GM12865 (cell line): ENCODE data around the gene PRKAR2A.
"Not testable (repeated sequence)": the region's sequence is repeated elsewhere in the genome, so short reads cannot be mapped to it uniquely, and the experiment has no call there.

ENCODE experiments used
- DNase-seq: peaks from one replicate; pipeline ENCODE4 v3.0.0; 2010; ENCODE audit warnings: low read depth
- H3K4me3 ChIP-seq: 2 replicates; pipeline ENCODE4 v1.5.1; 2011; ENCODE audit warnings: mild to moderate bottlenecking, low read depth, low read length, control low read depth
- CTCF ChIP-seq: IDR thresholded peaks from 2 replicates; pipeline ENCODE4 v1.5.1; 2011; ENCODE audit warnings: low read length, control low read depth, low read depth, inconsistent platforms; ENCODE audit not compliant: insufficient read depth; ENCODE audit errors: missing control alignments

PRKAR2A gene

GRCh38 chr3:48739955-48740823 lies 107.5 kb downstream of the PRKAR2A start:
- TF ChIP-seq CTCF = peak; percentile 91
- no peak overlapping the region for H3K4me3 ChIP-seq
- DNase-seq = peak; percentile 79

- no peak for TF ChIP-seq CTCF
- H3K4me3 ChIP-seq = no peak overlapping the region
- DNase-seq = no peak
These were observed 108.1 kb downstream of the PRKAR2A start for GRCh38 chr3:48739617-48739954.

DNA sequence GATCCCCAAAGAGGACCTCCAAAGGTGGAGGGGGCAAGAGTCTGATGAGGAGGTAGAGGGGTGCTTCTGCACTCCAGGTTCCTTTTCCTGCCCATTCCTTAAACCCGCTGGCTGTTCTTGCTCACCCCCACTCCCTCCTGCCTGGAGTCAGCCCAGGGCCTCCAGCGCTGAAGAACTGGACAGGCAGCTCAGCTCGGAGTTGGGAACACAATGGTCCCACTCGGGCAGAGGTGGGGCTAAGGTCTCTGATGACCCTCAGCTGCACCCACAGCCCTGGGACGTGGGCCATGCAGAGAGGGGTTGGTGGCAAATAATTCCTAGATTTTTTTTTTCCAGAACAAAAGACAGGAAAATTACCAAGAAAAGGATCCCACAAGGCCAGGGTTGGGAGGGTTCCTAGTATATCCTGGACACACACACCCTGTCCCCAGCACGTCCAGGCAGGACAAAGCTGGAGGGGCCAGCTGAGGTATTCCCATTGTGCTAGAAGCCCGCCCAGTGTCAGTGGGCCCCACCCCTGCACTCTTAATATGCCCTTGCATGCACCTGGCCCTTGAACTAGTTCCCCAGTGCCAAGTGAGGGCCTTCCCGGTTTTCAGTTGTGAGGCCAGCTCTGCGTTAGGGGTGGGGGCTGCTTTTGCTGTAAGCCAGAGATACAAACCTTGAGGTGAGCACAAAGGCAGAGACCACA lies 108.6 kb downstream of the PRKAR2A start:
- no peak for TF ChIP-seq CTCF
- H3K4me3 ChIP-seq = no peak overlapping the region
- no peak for DNase-seq

GRCh38 chr3:48738144-48738536 lies 109.5 kb downstream of the PRKAR2A start:
- no peak for DNase-seq
- H3K4me3 ChIP-seq = no peak overlapping the region
- TF ChIP-seq CTCF = no peak

DNA sequence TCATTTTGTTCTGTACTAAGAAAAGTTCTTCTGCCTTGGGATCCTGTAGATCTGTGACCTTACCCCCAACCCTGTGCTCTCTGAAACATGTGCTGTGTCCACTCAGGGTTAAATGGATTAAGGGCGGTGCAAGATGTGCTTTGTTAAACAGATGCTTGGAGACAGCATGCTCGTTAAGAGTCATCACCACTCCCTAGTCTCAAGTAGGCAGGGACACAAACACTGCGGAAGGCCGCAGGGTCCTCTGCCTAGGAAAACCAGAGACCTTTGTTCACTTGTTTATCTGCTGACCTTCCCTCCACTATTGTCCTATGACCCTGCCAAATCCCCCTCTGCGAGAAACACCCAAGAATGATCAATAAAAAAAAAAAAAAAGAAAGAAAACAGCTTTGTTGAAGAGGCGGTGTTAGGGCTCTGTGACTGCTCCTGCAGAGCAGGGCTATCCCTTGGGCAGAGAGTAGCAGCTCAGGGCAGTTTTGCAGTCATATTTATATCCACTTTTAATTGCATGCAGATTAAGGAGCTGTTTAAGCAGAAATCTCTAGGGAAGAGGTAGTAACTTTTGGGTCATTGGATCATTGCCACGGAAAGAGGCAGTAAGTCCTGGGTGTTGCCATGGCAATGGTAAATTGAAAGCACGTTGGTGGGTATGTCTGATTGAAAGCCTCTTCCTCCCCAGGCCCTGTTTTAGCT lies 112.5 kb downstream of the PRKAR2A start:
- DNase-seq, H3K4me3 ChIP-seq: not testable (repeated sequence)

DNA sequence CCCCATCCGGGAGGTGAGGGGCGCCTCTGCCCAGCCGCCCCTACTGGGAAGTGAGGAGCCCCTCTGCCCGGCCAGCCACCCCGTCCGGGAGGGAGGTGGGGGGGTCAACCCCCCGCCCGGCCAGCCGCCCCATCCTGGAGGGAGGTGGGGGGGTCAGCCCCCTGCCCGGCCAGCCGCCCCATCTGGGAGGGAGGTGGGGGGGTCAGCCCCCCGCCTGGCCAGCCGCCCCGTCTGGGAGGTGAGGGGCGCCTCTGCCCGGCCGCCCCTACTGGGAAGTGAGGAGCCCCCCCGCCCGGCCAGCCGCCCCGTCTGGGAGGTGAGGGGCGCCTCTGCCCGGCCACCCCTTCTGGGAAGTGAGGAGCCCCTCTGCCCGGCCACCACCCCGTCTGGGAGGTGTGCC lies 113.1 kb downstream of the PRKAR2A start:
- not testable (repeated sequence) for DNase-seq

GRCh38 chr3:48733752-48734518 lies 113.7 kb downstream of the PRKAR2A start:
- not testable (repeated sequence) for DNase-seq, H3K4me3 ChIP-seq

More for the DNA sequence above, 113.1 kb downstream of the PRKAR2A start:
- not testable (repeated sequence) for H3K4me3 ChIP-seq

DNA sequence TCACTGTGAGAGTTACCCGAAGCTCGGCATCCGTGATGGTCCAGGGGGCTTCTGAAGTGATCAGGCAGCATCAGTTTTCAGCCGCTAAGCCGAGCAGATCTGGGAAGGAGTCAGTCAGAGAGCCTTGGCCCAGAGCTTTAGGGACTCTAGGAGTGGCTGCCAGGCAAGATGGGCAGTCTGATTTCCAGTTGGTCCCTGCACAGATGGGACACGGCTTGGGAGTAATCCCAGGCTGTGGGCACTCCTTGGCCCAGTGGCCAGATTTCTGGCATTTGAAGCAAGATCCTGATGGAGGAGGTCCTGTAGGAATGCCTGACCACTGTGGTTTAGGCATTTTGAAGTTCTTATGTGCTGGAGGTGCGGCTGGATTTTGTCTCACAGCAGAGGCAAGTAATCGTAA lies 120.2 kb downstream of the PRKAR2A start:
- no peak for DNase-seq
- TF ChIP-seq CTCF = no peak
- no peak overlapping the region for H3K4me3 ChIP-seq

DNA sequence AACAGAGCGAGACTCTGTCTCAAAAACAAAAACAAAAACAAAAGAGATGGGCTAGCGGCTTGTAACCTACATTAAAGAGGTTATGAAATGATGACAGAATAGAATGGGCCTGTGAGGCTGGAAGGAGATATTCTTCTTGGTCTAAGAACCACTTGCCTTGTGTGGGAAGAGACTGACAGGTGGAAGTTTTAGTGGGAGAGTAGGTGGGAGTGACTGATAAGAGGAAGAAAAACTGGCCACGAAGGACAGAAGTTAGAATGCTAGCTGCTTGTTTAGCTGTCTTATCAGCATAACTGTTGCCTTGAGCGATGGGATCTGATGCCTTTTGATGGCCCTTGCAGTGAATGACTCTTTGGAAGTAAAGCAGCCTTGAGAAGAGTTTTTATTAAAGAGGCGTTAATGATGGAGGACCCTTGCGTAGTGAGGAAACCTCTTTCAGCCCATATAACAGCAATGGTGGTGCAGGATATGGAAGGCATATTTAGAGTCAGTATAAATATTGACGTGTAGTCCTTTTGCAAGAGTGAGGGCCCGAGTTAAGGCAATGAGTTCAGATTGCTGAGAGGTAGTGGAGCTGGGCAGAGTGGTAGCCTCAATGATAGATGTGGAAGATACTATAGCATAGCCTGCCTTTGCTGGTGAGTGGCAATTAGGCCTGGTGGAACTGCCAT lies 122.4 kb downstream of the PRKAR2A start:
- not testable (repeated sequence) for DNase-seq, H3K4me3 ChIP-seq
